A204.1 (cell line): Measurements from ENCODE around the gene INSYN1.
"Not testable (repeated sequence)": the region's sequence is repeated elsewhere in the genome, so short reads cannot be mapped to it uniquely, and the experiment has no call there.

Experiments used
- FAIRE-seq: peaks from 2 replicates; lab custom pipeline; 2012; peaks lifted over from hg19 to GRCh38; lab: Jason Lieb, UNC

INSYN1 gene

GRCh38 chr15:73753250-73754130 is at the start of gene INSYN1:
Gene INSYN1, minus strand, starts transcription at chr15:73753351. Its CDS starts 2,221 bp downstream, at chr15:73751130.
- no peak for FAIRE-seq

GRCh38 chr15:73802431-73803041 is 49.4 kb upstream of the INSYN1 start:
- FAIRE-seq, result no peak

- FAIRE-seq, result no peak
These were observed 47.7 kb upstream of the INSYN1 start for GRCh38 chr15:73800662-73801345.

GRCh38 chr15:73799466-73799865 is 46.3 kb upstream of the INSYN1 start:
- no peak for FAIRE-seq

GRCh38 chr15:73797366-73798158 is 44.4 kb upstream of the INSYN1 start:
- FAIRE-seq, result no peak

- FAIRE-seq, result no peak
These were observed 43.2 kb upstream of the INSYN1 start for GRCh38 chr15:73796331-73796831.

GRCh38 chr15:73794443-73795133 is 41.4 kb upstream of the INSYN1 start:
- FAIRE-seq, result no peak

- FAIRE-seq, result not testable (repeated sequence)
These were observed 39.9 kb upstream of the INSYN1 start for GRCh38 chr15:73792899-73793541.

GRCh38 chr15:73792415-73792814 is 39.3 kb upstream of the INSYN1 start:
- FAIRE-seq, result no peak

GRCh38 chr15:73789521-73790240 is 36.5 kb upstream of the INSYN1 start:
- no peak for FAIRE-seq

- FAIRE-seq, result no peak
These were observed 34.5 kb upstream of the INSYN1 start for GRCh38 chr15:73787621-73788020.

GRCh38 chr15:73786538-73786937 is 33.4 kb upstream of the INSYN1 start:
- no peak for FAIRE-seq

- FAIRE-seq, result not testable (repeated sequence)
These were observed 32.3 kb upstream of the INSYN1 start for GRCh38 chr15:73785256-73786014.

- no peak for FAIRE-seq
These were observed 31.1 kb upstream of the INSYN1 start for GRCh38 chr15:73784291-73784690.

GRCh38 chr15:73782344-73782959 is 29.3 kb upstream of the INSYN1 start:
- FAIRE-seq, result no peak

GRCh38 chr15:73781038-73781925 is 28.1 kb upstream of the INSYN1 start:
- no peak for FAIRE-seq

GRCh38 chr15:73779974-73780373 is 26.8 kb upstream of the INSYN1 start:
- no peak for FAIRE-seq

GRCh38 chr15:73777741-73778140 is 24.6 kb upstream of the INSYN1 start:
- no peak for FAIRE-seq
